Liver (tissue), 3 donors: ENCODE results near the gene SH3BP2.

Experiments
- CTCF ChIP-seq: fragments of 150-350 bp; IDR thresholded peaks from 2 replicates; pipeline ENCODE4 v1.5.1; 2017; ENCODE audit warnings: improper control_type of control experiment, low read depth, low read length; ENCODE audit not compliant: missing input control
- EGR1 ChIP-seq, 2 donors: IDR thresholded peaks; 2 replicates each; pipeline ENCODE4 v1.6.1; 2016 to 2018; ENCODE audit warnings: antibody characterized with exemption in 2 of 2, low read depth in 2 of 2
- HNF4A ChIP-seq, 2 donors: conservative IDR thresholded peaks; 2 replicates each; pipeline ENCODE4 v1.6.1; 2016; ENCODE audit warnings: antibody characterized with exemption in 2 of 2, mild to moderate bottlenecking in 2 of 2
- HNF4G ChIP-seq: IDR thresholded peaks from 2 replicates; pipeline ENCODE4 v1.6.1; 2016; ENCODE audit warnings: antibody characterized with exemption
- JUND ChIP-seq, 2 donors: IDR thresholded peaks; 2 replicates each; pipeline ENCODE4 v1.6.1; 2016; ENCODE audit warnings: antibody characterized with exemption in 2 of 2
- RAD21 ChIP-seq, 2 donors: IDR thresholded peaks; 2 replicates each; pipeline ENCODE4 v1.6.1; 2016; ENCODE audit warnings: antibody characterized with exemption in 2 of 2, mild to moderate bottlenecking in 2 of 2
- TAF1 ChIP-seq: conservative IDR thresholded peaks from 2 replicates; pipeline ENCODE4 v1.6.1; 2016; ENCODE audit warnings: antibody characterized with exemption, mild to moderate bottlenecking
- YY1 ChIP-seq: IDR thresholded peaks from 2 replicates; pipeline ENCODE4 v1.6.1; 2016; ENCODE audit warnings: antibody characterized with exemption, mild to moderate bottlenecking
- TF ChIP-seq, protein P1 (sequence below): IDR thresholded peaks from 2 replicates; pipeline ENCODE4 v1.6.1; 2016; ENCODE audit warnings: antibody characterized with exemption, mild to moderate bottlenecking
- TF ChIP-seq, protein P2 (sequence below): IDR thresholded peaks from 2 replicates; pipeline ENCODE4 v1.6.1; 2016; ENCODE audit warnings: antibody characterized with exemption
- TF ChIP-seq, protein P3 (sequence below): IDR thresholded peaks from 2 replicates; pipeline ENCODE4 v1.6.1; 2016; ENCODE audit warnings: antibody characterized with exemption
- donor health status: healthy.
- donor health status: healthy.

DNA sequence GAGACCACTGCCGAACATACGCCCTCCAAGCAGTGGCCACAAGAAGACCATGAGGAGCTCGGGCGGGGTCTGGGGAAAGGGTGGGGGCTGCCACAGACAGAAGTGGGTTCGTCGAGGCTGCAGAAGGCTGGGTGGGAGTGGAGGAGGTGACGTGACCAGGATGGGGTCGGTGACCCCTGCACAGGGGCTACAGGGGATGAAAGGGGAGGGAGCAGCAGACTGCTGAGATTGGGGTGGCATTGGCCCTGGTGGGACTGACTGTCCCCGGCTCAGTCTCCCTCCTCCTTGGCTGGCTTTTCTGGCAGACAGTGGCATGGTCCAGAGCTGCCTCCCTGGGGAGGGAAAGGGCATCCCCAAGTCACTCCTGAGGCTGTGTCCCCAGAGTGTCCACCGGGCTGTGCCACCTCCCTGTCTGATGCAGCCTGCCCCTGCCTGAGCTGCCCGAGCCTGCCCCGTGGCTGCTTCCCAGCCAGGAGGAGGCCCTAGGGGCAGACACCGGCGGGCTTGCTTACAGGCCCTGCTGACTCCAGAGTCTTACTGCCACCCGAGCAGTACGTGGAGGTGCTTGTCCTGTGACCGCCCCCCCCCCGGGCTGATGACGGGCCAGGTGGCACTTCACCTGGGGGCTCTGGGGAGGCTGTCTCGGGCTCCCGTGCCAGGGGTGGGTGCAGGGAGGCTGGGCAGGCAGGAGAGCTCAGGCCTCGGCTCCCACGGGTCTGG is 7.2 kb downstream of the SH3BP2 start:
- TF ChIP-seq CTCF: no peak
- no peak for TF ChIP-seq YY1
- TF ChIP-seq, protein P1, sequence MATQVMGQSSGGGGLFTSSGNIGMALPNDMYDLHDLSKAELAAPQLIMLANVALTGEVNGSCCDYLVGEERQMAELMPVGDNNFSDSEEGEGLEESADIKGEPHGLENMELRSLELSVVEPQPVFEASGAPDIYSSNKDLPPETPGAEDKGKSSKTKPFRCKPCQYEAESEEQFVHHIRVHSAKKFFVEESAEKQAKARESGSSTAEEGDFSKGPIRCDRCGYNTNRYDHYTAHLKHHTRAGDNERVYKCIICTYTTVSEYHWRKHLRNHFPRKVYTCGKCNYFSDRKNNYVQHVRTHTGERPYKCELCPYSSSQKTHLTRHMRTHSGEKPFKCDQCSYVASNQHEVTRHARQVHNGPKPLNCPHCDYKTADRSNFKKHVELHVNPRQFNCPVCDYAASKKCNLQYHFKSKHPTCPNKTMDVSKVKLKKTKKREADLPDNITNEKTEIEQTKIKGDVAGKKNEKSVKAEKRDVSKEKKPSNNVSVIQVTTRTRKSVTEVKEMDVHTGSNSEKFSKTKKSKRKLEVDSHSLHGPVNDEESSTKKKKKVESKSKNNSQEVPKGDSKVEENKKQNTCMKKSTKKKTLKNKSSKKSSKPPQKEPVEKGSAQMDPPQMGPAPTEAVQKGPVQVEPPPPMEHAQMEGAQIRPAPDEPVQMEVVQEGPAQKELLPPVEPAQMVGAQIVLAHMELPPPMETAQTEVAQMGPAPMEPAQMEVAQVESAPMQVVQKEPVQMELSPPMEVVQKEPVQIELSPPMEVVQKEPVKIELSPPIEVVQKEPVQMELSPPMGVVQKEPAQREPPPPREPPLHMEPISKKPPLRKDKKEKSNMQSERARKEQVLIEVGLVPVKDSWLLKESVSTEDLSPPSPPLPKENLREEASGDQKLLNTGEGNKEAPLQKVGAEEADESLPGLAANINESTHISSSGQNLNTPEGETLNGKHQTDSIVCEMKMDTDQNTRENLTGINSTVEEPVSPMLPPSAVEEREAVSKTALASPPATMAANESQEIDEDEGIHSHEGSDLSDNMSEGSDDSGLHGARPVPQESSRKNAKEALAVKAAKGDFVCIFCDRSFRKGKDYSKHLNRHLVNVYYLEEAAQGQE: no peak
- TF ChIP-seq, protein P2, sequence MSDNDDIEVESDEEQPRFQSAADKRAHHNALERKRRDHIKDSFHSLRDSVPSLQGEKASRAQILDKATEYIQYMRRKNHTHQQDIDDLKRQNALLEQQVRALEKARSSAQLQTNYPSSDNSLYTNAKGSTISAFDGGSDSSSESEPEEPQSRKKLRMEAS: no peak
- TF ChIP-seq RAD21 (IDR thresholded peaks at IDR 0.05): no peak
- no peak for TF ChIP-seq TAF1
- no peak for TF ChIP-seq HNF4G
- TF ChIP-seq, protein P3, sequence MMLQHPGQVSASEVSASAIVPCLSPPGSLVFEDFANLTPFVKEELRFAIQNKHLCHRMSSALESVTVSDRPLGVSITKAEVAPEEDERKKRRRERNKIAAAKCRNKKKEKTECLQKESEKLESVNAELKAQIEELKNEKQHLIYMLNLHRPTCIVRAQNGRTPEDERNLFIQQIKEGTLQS: no peak
- TF ChIP-seq HNF4A (conservative IDR thresholded peaks at IDR 0.05): no peak
- no peak for TF ChIP-seq EGR1 (IDR thresholded peaks at IDR 0.05; ENCODE audit: low read depth in 2 of 2)
- no peak for TF ChIP-seq JUND (IDR thresholded peaks at IDR 0.05)
